CD14-positive monocyte (primary cell): ENCODE results near the gene TRAFD1. TPM values are rescaled to one million over a fixed set of nuclear protein-coding genes. Genes with fewer than 3 reads are reported as not detected.

Experiments
- DNase-seq, 3 donors: peaks; one replicate each; pipeline ENCODE4 v3.0.0-alpha.2; 2011 to 2022
- H2AFZ ChIP-seq: 2 replicates; pipeline ENCODE4 v1.6.0; 2012; ENCODE audit warnings: mild to moderate bottlenecking, low read depth, low read length, inconsistent platforms; ENCODE audit not compliant: insufficient read depth, poor library complexity, severe bottlenecking
- H3K27ac ChIP-seq, 2 donors: 1 replicate in 1 of 2; 2 replicates in 1 of 2; pipeline ENCODE4 v1.5.1; 2012 to 2013; ENCODE audit warnings: low read length in 2 of 2, control low read depth in 1 of 2, inconsistent platforms in 1 of 2, low read depth in 1 of 2, mild to moderate bottlenecking in 1 of 2
- H3K27me3 ChIP-seq, 2 donors: one replicate each; pipeline versions ENCODE4 v1.6.0 to v1.6.1; 2011 to 2013; ENCODE audit warnings: low read length in 2 of 2; ENCODE audit not compliant: control insufficient read depth in 2 of 2, insufficient read depth in 2 of 2
- H3K36me3 ChIP-seq, 2 donors: replicated peaks in 1 of 2; 1 replicate in 1 of 2; 2 replicates in 1 of 2; pipeline versions ENCODE4 v1.5.1 to v1.6.1; 2012 to 2013; ENCODE audit warnings: low read length in 2 of 2, control low read depth in 1 of 2, inconsistent platforms in 1 of 2, mild to moderate bottlenecking in 1 of 2; ENCODE audit not compliant: insufficient read depth in 2 of 2, control insufficient read depth in 1 of 2
- H3K4me1 ChIP-seq, 2 donors: 1 replicate in 1 of 2; 2 replicates in 1 of 2; pipeline versions ENCODE4 v1.5.1 to v1.6.1; 2012 to 2013; ENCODE audit warnings: low read length in 2 of 2, control low read depth in 1 of 2, inconsistent platforms in 1 of 2, mild to moderate bottlenecking in 1 of 2, moderate library complexity in 1 of 2; ENCODE audit not compliant: insufficient read depth in 2 of 2, control insufficient read depth in 1 of 2
- H3K4me2 ChIP-seq: replicated peaks from 2 replicates; pipeline ENCODE3; 2012; ENCODE audit warnings: low read length, moderate library complexity, mild to moderate bottlenecking; ENCODE audit not compliant: poor library complexity, severe bottlenecking; ENCODE audit errors: extremely low read depth
- H3K4me3 ChIP-seq, 3 experiments: fragments of 200-600 bp in 1 of 3; sonication (generic) in 1 of 3; replicated peaks in 1 of 3; 1 replicate in 2 of 3; 2 replicates in 1 of 3; pipeline ENCODE4 v1.5.1; 2011 to 2013; ENCODE audit warnings: low read length in 3 of 3, mild to moderate bottlenecking in 3 of 3, control low read depth in 2 of 3, low read depth in 2 of 3, inconsistent platforms in 1 of 3, moderate library complexity in 1 of 3
- H3K79me2 ChIP-seq: 2 replicates; pipeline ENCODE4 v1.6.0; 2012; ENCODE audit warnings: mild to moderate bottlenecking, control low read depth, inconsistent platforms, low read length, moderate library complexity; ENCODE audit not compliant: insufficient read depth
- H3K9ac ChIP-seq: 2 replicates; pipeline ENCODE4 v1.6.0; 2017; ENCODE audit warnings: low read length, mild to moderate bottlenecking; ENCODE audit not compliant: insufficient read depth, poor library complexity, severe bottlenecking
- H3K9me3 ChIP-seq, 2 donors: replicated peaks in 1 of 2; 1 replicate in 1 of 2; 2 replicates in 1 of 2; pipeline versions ENCODE4 v1.5.1 to v1.6.1; 2012 to 2013; ENCODE audit warnings: low read length in 2 of 2, control low read depth in 1 of 2; ENCODE audit not compliant: control insufficient read depth in 1 of 2, insufficient read depth in 1 of 2
- H4K20me1 ChIP-seq: 2 replicates; pipeline ENCODE4 v1.6.0; 2012; ENCODE audit warnings: mild to moderate bottlenecking, low read length, control low read depth, moderate library complexity; ENCODE audit not compliant: insufficient read depth
- H3K27ac Mint-ChIP-seq, 7 donors: one replicate each; pipeline ENCODE4 v1.8.0; 2020; ENCODE audit warnings: mild to moderate bottlenecking in 7 of 7, mixed read lengths in 7 of 7, moderate library complexity in 6 of 7, inconsistent platforms in 2 of 7
- H3K27me3 Mint-ChIP-seq, 3 donors: one replicate each; pipeline ENCODE4 v1.8.0; 2021 to 2022; ENCODE audit warnings: low read depth in 3 of 3, mild to moderate bottlenecking in 3 of 3, mixed read lengths in 3 of 3, moderate library complexity in 3 of 3, inconsistent platforms in 1 of 3
- H3K36me3 Mint-ChIP-seq, 2 donors: one replicate each; pipeline ENCODE4 v1.8.0; 2020; ENCODE audit warnings: mixed read lengths in 2 of 2, inconsistent platforms in 1 of 2, mild to moderate bottlenecking in 1 of 2
- H3K4me1 Mint-ChIP-seq: one replicate; pipeline ENCODE4 v1.8.0; 2020; ENCODE audit warnings: mild to moderate bottlenecking, mixed read lengths
- H3K4me3 Mint-ChIP-seq, 2 donors: one replicate each; pipeline ENCODE4 v1.8.0; 2020; ENCODE audit warnings: mild to moderate bottlenecking in 2 of 2, mixed read lengths in 2 of 2, moderate library complexity in 1 of 2
- H3K9me3 Mint-ChIP-seq, 7 donors: one replicate each; pipeline ENCODE4 v1.8.0; 2020 to 2022; ENCODE audit warnings: mixed read lengths in 7 of 7, mild to moderate bottlenecking in 6 of 7, moderate library complexity in 6 of 7, inconsistent platforms in 2 of 7
- CTCF ChIP-seq: fragments of 200-600 bp; IDR thresholded peaks from one replicate; pipeline ENCODE4 v1.8.0; 2022; ENCODE audit warnings: antibody characterized with exemption, mild to moderate bottlenecking
- WGBS: methylation state at CpG from one replicate; pipeline ENCODE4 v1.1.5; 2013; ENCODE audit warnings: missing lambda C conversion rate; ENCODE audit not compliant: insufficient coverage; 5-methylcytosine and 5-hydroxymethylcytosine counted together
- intact Hi-C, 2 donors: fragments of 100-400 bp; cut with micrococcal nuclease; formaldehyde crosslinking; loops; one replicate each; pipeline versions ENCODE4 v1.15.0 to v1.15.1; 2023
- polyA plus RNA-seq, 3 donors: library from polyadenylated mRNA; depleted of rRNA in 1 of 3; unstranded in 2 of 3; stranded (reverse) in 1 of 3; fragments of 300-500 nt in 2 of 3; fragments of >200 nt in 1 of 3; fragmentation: Illumina TruSeq in 2 of 3; gene quantifications; 1 replicate in 2 of 3; 2 replicates in 1 of 3; pipeline ENCODE4 v1.2.3, GENCODE V29; 2012 to 2021

The TRAFD1 gene
- polyA plus RNA-seq, 3 donors = 35.2 to 83.6 (median 82.3) TPM

DNA sequence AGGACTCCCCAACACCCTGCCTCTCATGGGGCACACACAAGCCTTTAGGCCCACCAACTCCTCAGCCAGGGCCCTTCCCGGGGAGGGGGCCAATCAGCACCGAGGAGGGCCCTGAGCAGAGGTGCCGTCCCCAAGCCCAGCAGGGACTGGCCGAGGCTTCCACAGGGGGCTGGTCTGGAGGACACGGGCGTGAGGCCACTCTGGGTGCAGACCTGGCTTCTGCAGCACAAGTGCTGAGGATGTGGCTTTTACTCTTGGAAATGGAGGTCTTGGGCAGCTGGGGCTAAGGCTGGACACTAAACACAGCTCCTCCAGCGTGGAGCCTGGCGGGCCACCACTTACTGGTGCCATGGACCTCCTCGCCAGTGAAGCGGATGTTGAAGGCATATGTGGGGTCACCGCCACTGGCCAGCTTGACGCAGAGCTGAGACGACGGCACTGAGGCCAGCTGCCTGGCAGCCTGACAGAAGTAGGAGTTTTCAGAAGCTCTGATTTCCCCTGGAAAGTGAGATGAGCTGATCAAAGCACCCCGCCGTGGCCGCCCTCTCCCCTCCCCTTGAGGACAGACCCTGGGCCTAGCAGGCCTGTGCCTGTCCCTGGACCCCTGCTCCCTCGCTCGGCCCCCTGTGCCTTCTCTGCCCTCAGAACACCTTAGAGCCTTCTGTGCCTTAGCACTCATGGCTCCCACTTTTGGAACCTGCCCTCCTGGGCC, 44.0 kb downstream of the TRAFD1 start:
- Mint-ChIP-seq H3K4me1 (no peaks in the 10 kb centered on the region), H3K4me3 (no peak overlapping the region), H3K36me3 (peaks cover 31 to 68% of the 10 kb centered on the region in 2 donors), H3K9me3 (peaks cover 0 to 3% (median 0%) of the 10 kb centered on the region in 7 donors), H3K27ac (peak overlapping the region in 2 of 7 donors; percentile 46 to 68), H3K27me3 (no peaks in the 10 kb centered on the region)
- Histone ChIP-seq H3K4me1 (no peaks in the 10 kb centered on the region), H3K36me3 (peaks cover 40 to 56% of the 10 kb centered on the region in 2 donors), H3K9ac (no peak overlapping the region), H3K9me3 (no peaks in the 10 kb centered on the region), H4K20me1 (no peaks in the 10 kb centered on the region), H3K27me3 (no peaks in the 10 kb centered on the region), H3K4me3 (no peak overlapping the region), H3K27ac (no peak overlapping the region), H2AFZ (no peak overlapping the region), H3K79me2 (no peaks in the 10 kb centered on the region), H3K4me2 (no peak overlapping the region)
- WGBS = 98% methylated on average over 18 of the region's 19 CpGs
- intact Hi-C loops = no loop called here
- no peak for TF ChIP-seq CTCF
- DNase-seq = no peak

DNA sequence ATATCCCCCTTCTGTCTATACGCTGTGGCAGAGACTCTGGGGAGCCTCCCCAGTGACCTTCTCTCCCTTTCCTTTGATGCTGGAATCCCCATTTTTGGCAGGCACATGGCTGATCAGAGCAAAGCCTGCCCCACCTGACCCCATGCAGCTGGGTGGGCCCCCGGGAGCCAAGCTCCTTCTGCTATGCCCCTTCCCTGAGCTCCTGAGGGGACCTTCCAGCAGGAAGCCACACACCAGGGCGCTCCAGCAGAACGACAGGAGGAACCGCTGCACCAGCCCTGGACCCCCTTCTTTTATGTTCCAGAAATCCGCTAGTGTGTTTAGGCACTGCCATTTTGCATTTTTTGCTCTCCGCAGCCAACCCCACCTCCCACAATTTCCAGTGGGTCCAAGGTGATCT, 44.6 kb downstream of the TRAFD1 start:
- Histone ChIP-seq H3K4me1 (no peaks in the 10 kb centered on the region), H3K9me3 (no peaks in the 10 kb centered on the region), H3K9ac (no peak overlapping the region), H3K36me3 (peaks cover 43 to 62% of the 10 kb centered on the region in 2 donors), H3K27me3 (no peaks in the 10 kb centered on the region), H4K20me1 (no peaks in the 10 kb centered on the region), H3K4me2 (no peak overlapping the region), H3K79me2 (no peaks in the 10 kb centered on the region), H3K4me3 (no peak overlapping the region), H2AFZ (no peak overlapping the region), H3K27ac (no peak overlapping the region)
- Mint-ChIP-seq H3K4me3 (no peak overlapping the region), H3K27ac (peak overlapping the region in 2 of 7 donors; percentile 46 to 76), H3K4me1 (no peaks in the 10 kb centered on the region), H3K27me3 (no peaks in the 10 kb centered on the region), H3K9me3 (peaks cover 0 to 6% (median 0%) of the 10 kb centered on the region in 7 donors), H3K36me3 (peaks cover 36 to 75% of the 10 kb centered on the region in 2 donors)
- no peak for TF ChIP-seq CTCF
- DNase-seq = no peak
- intact Hi-C loops = no loop called here
- 95% methylated on average over 4 of the region's 7 CpGs for WGBS
